Measurements from ENCODE around the gene TNFAIP6. TPM values are rescaled to one million over a fixed set of nuclear protein-coding genes. Genes with fewer than 3 reads are reported as not detected.

The TNFAIP6 gene
- polyA plus RNA-seq, 1 donor from 2014 or later, result not detected

DNA sequence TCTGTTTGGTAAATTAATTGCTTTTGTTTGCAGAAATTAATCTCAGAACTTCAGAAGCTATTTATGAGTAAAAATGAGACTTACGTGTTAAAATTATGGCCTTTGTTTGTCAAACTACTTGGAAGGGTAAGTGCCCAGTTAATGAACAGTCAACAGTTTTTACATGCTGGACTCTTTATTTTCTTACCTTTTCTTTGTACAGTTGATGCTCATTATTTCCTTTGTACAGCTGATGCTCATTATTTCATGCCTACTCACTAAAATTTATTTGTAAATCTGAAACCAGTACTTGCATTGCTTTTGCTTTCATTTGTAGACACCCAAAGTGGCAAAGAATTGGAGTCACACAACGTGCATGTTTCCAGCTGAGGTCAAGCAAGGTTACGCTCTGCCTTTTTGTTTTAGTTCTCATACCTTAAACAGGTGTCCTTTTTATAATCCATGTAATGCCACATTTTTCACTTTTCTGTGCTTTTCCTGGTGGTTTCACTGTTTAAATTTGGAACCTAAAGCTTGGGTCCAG is 65.6 kb downstream of the TNFAIP6 start:
- peaks cover 8% of the 10 kb centered on the region for H3K36me3 Mint-ChIP-seq

DNA sequence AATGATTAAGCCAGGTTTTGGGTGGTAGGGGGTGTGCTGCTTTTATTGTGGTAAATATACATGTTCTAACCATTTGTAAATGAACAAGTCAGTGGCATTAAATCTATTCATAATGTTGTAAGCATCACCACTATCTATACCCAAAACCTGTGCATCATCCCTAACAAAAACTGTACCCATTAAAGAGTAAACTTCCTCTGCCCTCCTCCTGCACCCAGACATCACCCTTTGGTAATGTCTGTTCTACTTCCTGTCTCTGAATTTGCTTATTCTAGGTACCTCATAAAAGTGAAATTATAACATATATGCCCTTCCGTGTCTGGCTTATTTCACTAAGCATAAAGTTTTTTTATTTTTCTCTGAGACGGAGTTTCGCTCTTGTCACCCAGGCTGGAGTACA is 66.4 kb downstream of the TNFAIP6 start:
- peaks cover 10% of the 10 kb centered on the region for H3K36me3 Mint-ChIP-seq
- peak overlapping the region in 1 of 4 donors; percentile 12 for H3K4me3 Mint-ChIP-seq
- no peaks in the 10 kb centered on the region for H3K27me3 Mint-ChIP-seq
- peak overlapping the region in 2 of 3 donors; percentile 17 to 26 for H3K27ac Mint-ChIP-seq
- peaks cover 14 to 24% (median 16%) of the 10 kb centered on the region in 3 donors for H3K4me1 Mint-ChIP-seq
- no peaks in the 10 kb centered on the region for H3K9me3 Mint-ChIP-seq

More for the DNA sequence above, 65.6 kb downstream of the TNFAIP6 start:
- Mint-ChIP-seq H3K9me3 (no peaks in the 10 kb centered on the region), H3K4me3 (no peak overlapping the region), H3K27me3 (no peaks in the 10 kb centered on the region), H3K27ac (peak overlapping the region in 1 of 3 donors; percentile 17), H3K4me1 (peaks cover 14 to 24% (median 16%) of the 10 kb centered on the region in 3 donors)

Other genes starting within 250 kb of the TNFAIP6 start
- 1.8 TPM for gene RBM43, start 95.7 kb upstream of the TNFAIP6 start, polyA plus RNA-seq
- gene NMI, start 67.9 kb upstream of the TNFAIP6 start, polyA plus RNA-seq, result 38.7 TPM
- gene RIF1, start 52.3 kb downstream of the TNFAIP6 start, polyA plus RNA-seq, result 30.1 TPM